Embryonic facial prominence (tissue), 1 donor: Measurements from ENCODE around the gene OSBPL2.

Source experiments
- DNase-seq: peaks from one replicate; pipeline ENCODE4 v3.0.0-alpha.2; 2016; ENCODE audit errors: extremely low spot score

Gene OSBPL2

DNA sequence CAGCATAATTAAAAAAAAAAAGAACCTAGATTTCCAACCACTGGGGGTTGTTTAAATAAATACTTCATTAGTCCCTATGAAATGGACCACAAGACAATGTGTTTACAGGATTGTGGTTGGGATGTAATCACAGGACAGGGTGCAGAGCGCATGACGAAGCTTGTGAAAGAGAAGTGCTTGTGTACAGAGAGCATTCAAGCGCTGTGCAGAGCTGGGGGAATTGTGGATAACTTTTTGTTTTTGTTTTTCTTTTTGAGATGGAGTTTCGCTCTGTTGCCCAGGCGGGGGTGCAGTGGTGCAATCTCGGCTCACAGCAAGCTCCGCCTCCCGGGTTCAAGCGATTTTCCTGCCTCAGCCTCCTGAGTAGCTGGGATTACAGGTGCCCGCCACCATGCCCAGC is 106.5 kb downstream of the OSBPL2 start:
- no peak for DNase-seq
